Tibial nerve (tissue), 4 donors: ENCODE data around the gene KCTD14.

ENCODE experiments used
- EP300 ChIP-seq, 2 donors: sonication (generic); formaldehyde crosslinking; IDR thresholded peaks; one replicate each; pipeline ENCODE4 v1.6.1; 2017; ENCODE audit warnings: antibody characterized with exemption in 2 of 2, mild to moderate bottlenecking in 1 of 2
- POLR2A ChIP-seq, 2 donors: fragments of 450-650 bp; IDR thresholded peaks; one replicate each; pipeline ENCODE4 v1.6.1; 2017; ENCODE audit warnings: antibody characterized with exemption in 2 of 2, mild to moderate bottlenecking in 2 of 2, moderate library complexity in 2 of 2
- TF ChIP-seq, protein P1 (sequence below), 5 experiments: fragments of 200-600 bp in 3 of 5; fragments of 450-650 bp in 2 of 5; sonication (generic) in 3 of 5; IDR thresholded peaks; one replicate each; pipeline ENCODE4 v1.5.1; 2016 to 2019; ENCODE audit warnings: antibody characterized with exemption in 5 of 5, mild to moderate bottlenecking in 3 of 5, moderate library complexity in 2 of 5

DNA sequence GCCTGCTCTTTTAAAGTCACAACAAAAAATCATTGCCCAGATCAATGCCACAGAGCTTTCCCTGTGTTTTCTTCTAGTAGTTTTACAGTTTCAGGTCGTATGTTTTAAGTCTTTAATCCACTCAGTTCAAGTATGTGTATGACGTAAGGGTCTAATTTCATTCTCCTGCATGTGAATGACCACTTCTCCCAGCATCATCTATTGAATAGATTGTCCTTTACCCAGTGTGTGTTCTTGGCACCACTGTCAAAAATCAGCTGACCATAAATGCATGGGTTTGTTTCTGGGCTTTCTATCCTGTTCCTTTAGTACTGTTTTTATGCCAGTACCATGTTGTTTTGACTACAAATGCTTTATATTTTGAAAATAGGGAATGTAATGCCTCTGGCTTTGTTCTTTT lies 56.7 kb downstream of the KCTD14 start:
- TF ChIP-seq, protein P1, sequence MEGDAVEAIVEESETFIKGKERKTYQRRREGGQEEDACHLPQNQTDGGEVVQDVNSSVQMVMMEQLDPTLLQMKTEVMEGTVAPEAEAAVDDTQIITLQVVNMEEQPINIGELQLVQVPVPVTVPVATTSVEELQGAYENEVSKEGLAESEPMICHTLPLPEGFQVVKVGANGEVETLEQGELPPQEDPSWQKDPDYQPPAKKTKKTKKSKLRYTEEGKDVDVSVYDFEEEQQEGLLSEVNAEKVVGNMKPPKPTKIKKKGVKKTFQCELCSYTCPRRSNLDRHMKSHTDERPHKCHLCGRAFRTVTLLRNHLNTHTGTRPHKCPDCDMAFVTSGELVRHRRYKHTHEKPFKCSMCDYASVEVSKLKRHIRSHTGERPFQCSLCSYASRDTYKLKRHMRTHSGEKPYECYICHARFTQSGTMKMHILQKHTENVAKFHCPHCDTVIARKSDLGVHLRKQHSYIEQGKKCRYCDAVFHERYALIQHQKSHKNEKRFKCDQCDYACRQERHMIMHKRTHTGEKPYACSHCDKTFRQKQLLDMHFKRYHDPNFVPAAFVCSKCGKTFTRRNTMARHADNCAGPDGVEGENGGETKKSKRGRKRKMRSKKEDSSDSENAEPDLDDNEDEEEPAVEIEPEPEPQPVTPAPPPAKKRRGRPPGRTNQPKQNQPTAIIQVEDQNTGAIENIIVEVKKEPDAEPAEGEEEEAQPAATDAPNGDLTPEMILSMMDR (IDR thresholded peaks at IDR 0.05): no peak
- TF ChIP-seq POLR2A (IDR thresholded peaks at IDR 0.05): no peak
- TF ChIP-seq EP300 (IDR thresholded peaks at IDR 0.05): no peak
